Fibroblast of skin of abdomen (primary cell): Measurements from ENCODE around the gene SLC24A3.

ENCODE experiments used
- DNase-seq: peaks from one replicate; pipeline ENCODE4 v3.0.0-alpha.2; 2013

Gene SLC24A3

GRCh38 chr20:19688031-19688806 is 475.8 kb downstream of the SLC24A3 start:
- peak; percentile 83 for DNase-seq

- DNase-seq = peak; percentile 17
These were observed 478.0 kb downstream of the SLC24A3 start for GRCh38 chr20:19690462-19690861.

DNA sequence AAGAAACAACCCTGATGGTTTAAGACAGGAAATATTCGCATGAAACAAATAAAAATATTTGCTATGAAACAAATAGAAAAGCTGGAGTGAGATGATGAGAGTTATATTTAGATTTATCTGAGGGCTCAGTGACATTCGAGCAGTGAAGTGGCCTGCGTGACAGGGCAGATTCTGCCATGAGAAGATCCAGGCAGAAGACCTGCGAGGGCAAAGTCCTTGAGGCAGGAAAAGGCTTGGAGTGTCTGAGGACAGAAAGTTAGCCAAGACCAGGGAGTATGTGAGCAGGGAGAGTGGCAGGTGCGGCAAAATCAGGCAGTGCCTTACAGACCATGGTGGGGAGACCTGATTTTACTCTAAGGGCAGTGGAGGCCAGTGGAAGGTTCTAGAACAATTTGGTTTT is 478.7 kb downstream of the SLC24A3 start:
- DNase-seq = no peak

DNA sequence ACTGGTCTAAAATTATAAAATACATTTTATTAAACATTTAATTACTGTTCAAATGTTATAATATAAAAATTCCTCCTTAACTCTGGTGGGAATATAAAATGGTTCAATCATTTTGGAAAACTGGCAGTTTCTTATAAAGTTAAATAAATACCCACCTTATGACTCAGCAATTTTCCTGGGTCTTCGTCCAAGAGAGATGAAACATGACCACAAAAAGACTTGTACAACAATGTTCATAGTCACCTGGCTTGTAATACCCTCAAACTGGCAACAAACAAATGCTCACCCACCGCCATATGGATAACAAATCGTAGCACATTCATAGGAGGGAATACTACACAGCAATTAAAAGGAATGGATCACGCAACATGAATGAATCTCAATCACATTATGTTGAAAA is 479.7 kb downstream of the SLC24A3 start:
- DNase-seq = peak; percentile 14

- DNase-seq = peak; percentile 20
These were observed 480.3 kb downstream of the SLC24A3 start for GRCh38 chr20:19692685-19693119.

DNA sequence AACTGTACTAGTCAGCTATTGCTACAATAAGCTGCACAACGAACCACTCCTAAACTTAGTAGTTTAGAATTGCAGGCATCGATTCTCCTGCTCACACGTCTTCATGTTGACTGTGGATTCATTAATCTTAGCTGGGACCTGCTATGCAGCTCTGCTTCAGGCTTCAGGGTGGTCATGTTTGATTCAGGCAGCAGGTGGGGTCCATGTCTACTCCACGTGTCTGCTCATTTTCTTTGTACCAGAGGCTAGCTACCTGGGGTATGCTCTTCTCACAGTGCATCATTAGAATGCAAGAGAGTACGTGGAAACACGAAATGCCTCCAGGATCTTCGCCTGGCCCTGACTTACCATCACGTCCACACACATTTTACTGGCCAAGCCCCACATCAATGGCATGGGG is 481.1 kb downstream of the SLC24A3 start:
- no peak for DNase-seq

GRCh38 chr20:19695081-19695480 is 482.6 kb downstream of the SLC24A3 start:
- peak; percentile 2 for DNase-seq

DNA sequence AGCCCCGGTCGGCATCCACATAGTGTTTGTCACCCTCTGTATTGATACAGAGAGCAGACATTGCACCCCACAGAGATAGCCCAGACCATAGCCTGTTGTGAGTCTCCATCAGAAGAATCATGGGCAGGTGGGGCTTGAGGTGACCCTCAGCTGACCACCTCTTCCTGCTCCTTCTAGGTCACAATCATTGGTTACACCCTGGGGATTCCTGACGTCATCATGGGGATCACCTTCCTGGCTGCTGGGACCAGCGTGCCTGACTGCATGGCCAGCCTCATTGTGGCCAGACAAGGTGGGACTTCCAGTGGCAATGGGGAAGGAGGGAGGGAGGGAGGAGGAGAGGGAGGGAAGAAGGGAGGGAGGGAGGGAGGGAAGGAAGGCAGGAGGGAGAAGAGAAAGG is 484.2 kb downstream of the SLC24A3 start:
- no peak for DNase-seq

GRCh38 chr20:19697415-19697814 is 485.0 kb downstream of the SLC24A3 start:
- DNase-seq = no peak

- DNase-seq = peak; percentile 83
These were observed 486.9 kb downstream of the SLC24A3 start for GRCh38 chr20:19699180-19699971.

- DNase-seq = no peak
These were observed 489.0 kb downstream of the SLC24A3 start for GRCh38 chr20:19701429-19701828.

DNA sequence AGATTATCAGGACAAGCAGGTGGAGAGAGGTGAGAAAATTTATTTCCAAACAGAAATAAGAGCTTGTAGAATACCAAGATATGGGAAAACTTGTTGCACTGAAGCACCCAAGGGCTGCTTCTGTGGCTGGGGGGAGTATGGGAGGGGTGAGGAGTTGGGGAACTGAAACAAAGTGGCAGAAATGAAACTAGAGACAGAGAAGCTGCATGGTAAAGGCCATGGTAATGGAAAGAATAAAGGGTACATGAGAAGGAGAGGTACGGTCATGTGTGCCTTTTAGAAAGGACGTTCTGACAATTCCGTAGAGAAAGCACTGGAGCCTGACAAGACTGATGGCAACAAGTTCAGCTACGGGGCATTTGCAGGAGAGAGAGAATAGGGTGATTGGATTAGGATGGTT is 494.0 kb downstream of the SLC24A3 start:
- no peak for DNase-seq

DNA sequence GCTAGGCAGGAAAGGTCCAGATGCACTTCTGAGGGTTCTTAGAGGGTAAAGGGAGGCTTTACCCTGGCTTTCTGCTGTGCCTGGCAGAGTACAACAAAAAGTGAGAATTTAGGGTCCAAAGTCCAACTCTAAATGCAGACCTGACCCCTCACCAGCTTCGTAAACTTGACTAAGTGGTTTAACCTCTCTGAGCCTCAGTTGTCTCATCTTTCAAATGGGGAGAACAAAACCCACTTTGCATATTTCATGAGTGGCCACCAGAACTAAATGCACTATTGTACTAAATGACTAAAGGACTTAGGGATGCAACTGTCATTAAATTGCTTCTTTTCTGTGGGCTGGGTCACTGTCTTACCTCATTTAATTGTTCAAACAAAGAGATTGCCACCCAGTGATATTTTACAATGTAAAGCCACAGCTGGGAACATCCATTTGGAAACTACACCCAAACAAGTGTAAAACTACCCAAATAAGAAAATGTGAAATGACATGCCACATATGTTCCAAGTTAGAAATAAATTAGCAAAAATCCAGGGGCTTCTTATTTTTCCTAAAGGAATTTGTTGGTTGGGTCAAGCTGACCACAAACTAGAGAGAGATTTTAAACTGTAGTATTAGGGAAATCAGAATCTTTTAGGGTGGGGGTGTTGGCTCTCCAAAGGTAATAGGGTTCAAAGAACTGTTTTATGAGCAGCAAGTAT is 497.3 kb downstream of the SLC24A3 start:
- no peak for DNase-seq

GRCh38 chr20:19710336-19711120 is 498.1 kb downstream of the SLC24A3 start:
- no peak for DNase-seq

DNA sequence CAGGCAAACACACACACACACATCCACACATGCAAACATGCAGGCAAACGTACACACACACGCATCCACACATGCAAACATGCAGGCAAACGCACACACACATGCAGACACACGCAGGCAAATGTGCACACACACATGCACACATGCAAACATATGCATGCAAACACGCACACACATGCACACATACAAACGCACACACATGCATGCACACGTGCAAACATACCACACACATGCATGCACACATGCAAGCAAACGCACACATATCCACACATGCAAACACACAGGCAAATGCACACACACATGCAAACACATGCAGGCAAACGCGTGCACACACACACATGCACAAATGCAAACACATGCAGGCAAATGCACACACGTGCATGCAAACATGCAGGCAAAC is 498.7 kb downstream of the SLC24A3 start:
- no peak for DNase-seq

- no peak for DNase-seq
These were observed 500.3 kb downstream of the SLC24A3 start for GRCh38 chr20:19712721-19713260.

GRCh38 chr20:19713822-19714578 is 501.6 kb downstream of the SLC24A3 start:
- DNase-seq = no peak

GRCh38 chr20:19714579-19714840 is 502.1 kb downstream of the SLC24A3 start:
- no peak for DNase-seq

DNA sequence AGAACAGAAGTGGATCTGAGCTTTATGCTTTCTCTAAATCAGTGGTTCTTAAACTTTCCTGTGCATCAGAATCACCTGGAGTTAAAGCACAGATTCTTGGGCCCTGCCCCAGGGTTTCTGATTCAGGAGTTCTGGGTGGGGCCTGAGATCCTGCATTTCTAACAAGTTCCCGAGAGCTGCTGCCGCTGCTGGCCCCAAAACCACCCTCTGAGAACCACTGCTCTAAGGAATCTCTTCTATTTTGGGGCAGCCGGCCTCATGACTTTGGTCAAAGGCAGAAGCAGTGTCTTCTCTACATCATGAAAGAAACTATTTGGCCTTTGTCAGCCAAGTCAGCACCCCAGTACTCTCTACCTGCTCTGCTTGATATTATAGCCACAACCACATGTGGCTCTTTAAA is 503.5 kb downstream of the SLC24A3 start:
- no peak for DNase-seq

DNA sequence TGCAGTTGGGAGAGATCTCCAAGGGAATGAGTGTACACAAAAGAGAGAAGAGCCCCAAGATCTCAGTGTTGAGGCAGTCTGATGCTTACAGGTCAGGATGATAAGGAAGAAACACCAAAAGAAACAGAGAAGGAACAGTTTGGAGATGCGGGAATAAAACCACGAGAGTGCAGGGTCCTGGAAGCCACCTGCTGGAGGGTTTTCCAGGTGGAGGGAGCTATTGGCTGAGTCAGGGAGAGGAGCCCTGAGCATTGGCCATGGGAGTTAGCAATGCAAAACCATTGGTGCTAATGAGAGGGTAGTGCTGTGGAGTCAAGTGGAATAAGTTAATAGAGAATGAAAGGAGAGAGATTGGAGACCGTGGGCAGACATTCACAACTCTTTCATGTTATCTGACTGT is 506.4 kb downstream of the SLC24A3 start:
- no peak for DNase-seq

DNA sequence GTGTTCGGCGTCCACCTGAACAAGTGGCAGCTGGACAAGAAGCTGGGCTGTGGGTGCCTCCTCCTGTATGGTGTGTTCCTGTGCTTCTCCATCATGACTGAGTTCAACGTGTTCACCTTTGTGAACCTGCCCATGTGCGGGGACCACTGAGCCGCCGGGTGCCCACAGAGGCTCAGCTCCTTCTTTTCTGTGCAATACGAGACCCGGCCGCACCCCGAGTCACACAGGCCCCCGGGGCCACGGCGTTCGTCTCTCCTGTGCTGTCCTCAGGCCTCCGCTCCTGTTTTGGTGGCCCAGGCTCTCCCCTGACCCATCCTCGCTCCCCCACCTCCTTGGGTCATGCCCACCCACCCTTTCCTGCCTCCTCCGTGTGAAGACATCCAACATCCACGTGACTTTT is 508.5 kb downstream of the SLC24A3 start:
- no peak for DNase-seq

DNA sequence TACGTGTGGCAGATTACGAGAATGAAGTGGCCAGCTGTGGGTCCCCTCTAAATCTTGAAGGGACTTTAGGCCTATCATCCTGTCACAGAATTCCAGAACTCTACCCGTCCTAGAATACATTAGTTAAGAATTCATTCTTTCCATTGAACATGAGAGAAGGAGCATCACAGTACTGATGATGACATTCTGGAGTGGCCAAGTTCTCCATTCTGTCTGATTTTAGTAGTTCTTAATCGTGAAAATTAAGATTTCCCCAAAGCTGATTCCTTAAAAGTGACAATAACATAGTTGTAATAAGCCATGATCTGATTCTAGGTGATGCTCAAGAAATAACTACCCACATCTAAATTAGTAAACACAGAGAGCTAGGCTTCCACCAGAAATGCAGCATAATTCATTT is 510.6 kb downstream of the SLC24A3 start:
- no peak for DNase-seq
